ENCODE results near the gene GRK5. TPM values are rescaled to one million over a fixed set of nuclear protein-coding genes. Genes with fewer than 3 reads are reported as not detected.

GRK5 gene
- total and polyA plus RNA-seq, 8 donors = 10.9 to 95.9 (median 34.0) TPM

GRCh38 chr10:119424258-119424975 lies 217.0 kb downstream of the GRK5 start:
- peaks cover 0 to 18% (median 14%) of the 10 kb centered on the region in 4 donors for H3K4me1 ChIP-seq
- no peak overlapping the region for H3K27ac ChIP-seq
- TF ChIP-seq POLR2AphosphoS5 (IDR thresholded peaks at IDR 0.05) (no peak), POLR2A (IDR thresholded peaks at IDR 0.05) (no peak), EP300 (IDR thresholded peaks at IDR 0.05) (no peak), CTCF (IDR thresholded peaks at IDR 0.05) (no peak)
- no peaks in the 10 kb centered on the region for H3K9me3 ChIP-seq
- H3K27me3 ChIP-seq = no peaks in the 10 kb centered on the region
- DNase-seq = no peak
- WGBS, 5 donors = 60 to 75% (median 70%) methylated on average over 5 to 6 of the region's 6 CpGs
- intact Hi-C loops (cut with DNase I; ENCODE audit: low total_unique reads) = no loop called here
- no peak overlapping the region for H3K4me3 ChIP-seq
- H3K36me3 ChIP-seq = peaks cover 34 to 68% (median 63%) of the 10 kb centered on the region in 4 donors

- TF ChIP-seq POLR2A (IDR thresholded peaks at IDR 0.05) (no peak), POLR2AphosphoS5 (IDR thresholded peaks at IDR 0.05) (no peak), EP300 (IDR thresholded peaks at IDR 0.05) (no peak), CTCF (IDR thresholded peaks at IDR 0.05) (no peak)
- H3K4me1 ChIP-seq = peaks cover 0 to 18% (median 14%) of the 10 kb centered on the region in 4 donors
- intact Hi-C loops (cut with DNase I; ENCODE audit: low total_unique reads) = no loop called here
- no peak overlapping the region for H3K27ac ChIP-seq
- no peaks in the 10 kb centered on the region for H3K27me3 ChIP-seq
- no peaks in the 10 kb centered on the region for H3K9me3 ChIP-seq
- DNase-seq = no peak
- no peak overlapping the region for H3K4me3 ChIP-seq
- H3K36me3 ChIP-seq = peaks cover 37 to 74% (median 70%) of the 10 kb centered on the region in 4 donors
- 72 to 83% (median 75%) methylated on average over 11 of the region's 11 CpGs for WGBS, 5 donors
These were observed 217.9 kb downstream of the GRK5 start for GRCh38 chr10:119425102-119425880.

- Histone ChIP-seq H3K27me3 (no peaks in the 10 kb centered on the region), H3K4me3 (no peak overlapping the region), H3K27ac (no peak overlapping the region), H3K36me3 (peaks cover 37 to 80% (median 75%) of the 10 kb centered on the region in 4 donors), H3K4me1 (peaks cover 0 to 18% (median 13%) of the 10 kb centered on the region in 4 donors), H3K9me3 (no peaks in the 10 kb centered on the region)
- no peak for DNase-seq
- TF ChIP-seq EP300 (IDR thresholded peaks at IDR 0.05) (no peak), CTCF (IDR thresholded peaks at IDR 0.05) (no peak), POLR2AphosphoS5 (IDR thresholded peaks at IDR 0.05) (no peak), POLR2A (IDR thresholded peaks at IDR 0.05) (no peak)
- 83 to 94% (median 93%) methylated on average over 9 of the region's 9 CpGs for WGBS, 5 donors
- intact Hi-C loops (cut with DNase I; ENCODE audit: low total_unique reads) = no loop called here
These were observed 218.5 kb downstream of the GRK5 start for GRCh38 chr10:119425881-119426170.

- H3K36me3 ChIP-seq = peaks cover 45 to 89% (median 81%) of the 10 kb centered on the region in 4 donors
- no peak overlapping the region for H3K4me3 ChIP-seq
- DNase-seq = no peak
- TF ChIP-seq CTCF (IDR thresholded peaks at IDR 0.05) (no peak), POLR2A (IDR thresholded peaks at IDR 0.05) (no peak), EP300 (IDR thresholded peaks at IDR 0.05) (no peak), POLR2AphosphoS5 (IDR thresholded peaks at IDR 0.05) (no peak)
- intact Hi-C loops (cut with DNase I; ENCODE audit: low total_unique reads) = no loop called here
- WGBS, 5 donors = 94 to 99% (median 97%) methylated on average over 5 of the region's 5 CpGs
- H3K27me3 ChIP-seq = no peaks in the 10 kb centered on the region
- H3K4me1 ChIP-seq = peaks cover 0 to 12% (median 9%) of the 10 kb centered on the region in 4 donors
- H3K27ac ChIP-seq = no peak overlapping the region
- no peaks in the 10 kb centered on the region for H3K9me3 ChIP-seq
These were observed 219.3 kb downstream of the GRK5 start for GRCh38 chr10:119426699-119427098.
